Measurements from ENCODE around the gene RAB33B. TPM values are rescaled to one million over a fixed set of nuclear protein-coding genes. Genes with fewer than 3 reads are reported as not detected.

The RAB33B gene
- polyA plus RNA-seq, 1 donor (not counting 4 experiments of a cell fraction or from before 2014, with no cell fraction given) = 4.4 TPM

GRCh38 chr4:139484783-139485311 is 30.9 kb downstream of the RAB33B start:
- H3K9ac ChIP-seq (ENCODE audit: control insufficient read depth, extremely low read depth, insufficient read depth, low read length) = no peak overlapping the region
- H3K4me3 ChIP-seq (ENCODE audit: control insufficient read depth in 2 of 3, extremely low read depth in 1 of 3, insufficient read depth in 2 of 3, low read depth in 1 of 3, low read length in 3 of 3) = no peak overlapping the region
- dilution Hi-C loops (cut with MboI; ENCODE audit: extremely low pct_ligation_motif_present, low sequenced_read_pairs) = no loop called here
- no peaks in the 10 kb centered on the region for H3K9me3 ChIP-seq (ENCODE audit: control insufficient read depth, low read depth, low read length)
- H2AFZ ChIP-seq (ENCODE audit: control insufficient read depth, low read length) = no peak overlapping the region
- no peak overlapping the region for H3K27ac ChIP-seq (ENCODE audit: control insufficient read depth, insufficient read depth, low read length)
- H3K9me1 ChIP-seq (ENCODE audit: control insufficient read depth, extremely low read depth, insufficient read depth, low read length) = no peaks in the 10 kb centered on the region
- no peaks in the 10 kb centered on the region for H3K79me2 ChIP-seq (ENCODE audit: control insufficient read depth, insufficient read depth, low read length)
- H3K27me3 ChIP-seq (ENCODE audit: control insufficient read depth, extremely low read depth, insufficient read depth, low read length) = no peaks in the 10 kb centered on the region
- no peak for DNase-seq (ENCODE audit: low read depth, low spot score)
- no peak for FAIRE-seq
- no peaks in the 10 kb centered on the region for H3K36me3 ChIP-seq (ENCODE audit: control insufficient read depth in 2 of 2, extremely low read depth in 1 of 2, insufficient read depth in 2 of 2, low read length in 2 of 2)
- no peak overlapping the region for H3K4me2 ChIP-seq (ENCODE audit: control insufficient read depth, extremely low read depth, insufficient read depth, low read depth, low read length)
- no peaks in the 10 kb centered on the region for H3K4me1 ChIP-seq (ENCODE audit: control insufficient read depth, extremely low read depth, insufficient read depth, low read length)
- H4K20me1 ChIP-seq (ENCODE audit: control insufficient read depth, extremely low read depth, insufficient read depth, low read length) = no peaks in the 10 kb centered on the region
- TF ChIP-seq, protein P1, sequence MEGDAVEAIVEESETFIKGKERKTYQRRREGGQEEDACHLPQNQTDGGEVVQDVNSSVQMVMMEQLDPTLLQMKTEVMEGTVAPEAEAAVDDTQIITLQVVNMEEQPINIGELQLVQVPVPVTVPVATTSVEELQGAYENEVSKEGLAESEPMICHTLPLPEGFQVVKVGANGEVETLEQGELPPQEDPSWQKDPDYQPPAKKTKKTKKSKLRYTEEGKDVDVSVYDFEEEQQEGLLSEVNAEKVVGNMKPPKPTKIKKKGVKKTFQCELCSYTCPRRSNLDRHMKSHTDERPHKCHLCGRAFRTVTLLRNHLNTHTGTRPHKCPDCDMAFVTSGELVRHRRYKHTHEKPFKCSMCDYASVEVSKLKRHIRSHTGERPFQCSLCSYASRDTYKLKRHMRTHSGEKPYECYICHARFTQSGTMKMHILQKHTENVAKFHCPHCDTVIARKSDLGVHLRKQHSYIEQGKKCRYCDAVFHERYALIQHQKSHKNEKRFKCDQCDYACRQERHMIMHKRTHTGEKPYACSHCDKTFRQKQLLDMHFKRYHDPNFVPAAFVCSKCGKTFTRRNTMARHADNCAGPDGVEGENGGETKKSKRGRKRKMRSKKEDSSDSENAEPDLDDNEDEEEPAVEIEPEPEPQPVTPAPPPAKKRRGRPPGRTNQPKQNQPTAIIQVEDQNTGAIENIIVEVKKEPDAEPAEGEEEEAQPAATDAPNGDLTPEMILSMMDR (optimal IDR thresholded peaks at IDR 0.05 in 1 of 3, IDR thresholded peaks at IDR 0.05 in 1 of 3, conservative IDR thresholded peaks at IDR 0.05 in 1 of 3; ENCODE audit: extremely low read depth in 1 of 3, insufficient read depth in 2 of 3, low read length in 3 of 3) = no peak
- TF ChIP-seq EZH2 (IDR thresholded peaks at IDR 0.05; ENCODE audit: low read length) = no peak

- TF ChIP-seq EZH2 (IDR thresholded peaks at IDR 0.05; ENCODE audit: low read length) = no peak
- TF ChIP-seq, protein P1 (optimal IDR thresholded peaks at IDR 0.05 in 1 of 3, IDR thresholded peaks at IDR 0.05 in 1 of 3, conservative IDR thresholded peaks at IDR 0.05 in 1 of 3; ENCODE audit: extremely low read depth in 1 of 3, insufficient read depth in 2 of 3, low read length in 3 of 3) = no peak
- H3K9me3 ChIP-seq (ENCODE audit: control insufficient read depth, low read depth, low read length) = no peaks in the 10 kb centered on the region
- no peaks in the 10 kb centered on the region for H3K4me1 ChIP-seq (ENCODE audit: control insufficient read depth, extremely low read depth, insufficient read depth, low read length)
- dilution Hi-C loops (cut with MboI; ENCODE audit: extremely low pct_ligation_motif_present, low sequenced_read_pairs) = no loop called here
- H3K4me3 ChIP-seq (ENCODE audit: control insufficient read depth in 2 of 3, extremely low read depth in 1 of 3, insufficient read depth in 2 of 3, low read depth in 1 of 3, low read length in 3 of 3) = no peak overlapping the region
- no peak overlapping the region for H3K9ac ChIP-seq (ENCODE audit: control insufficient read depth, extremely low read depth, insufficient read depth, low read length)
- H2AFZ ChIP-seq (ENCODE audit: control insufficient read depth, low read length) = no peak overlapping the region
- no peaks in the 10 kb centered on the region for H4K20me1 ChIP-seq (ENCODE audit: control insufficient read depth, extremely low read depth, insufficient read depth, low read length)
- no peak overlapping the region for H3K27ac ChIP-seq (ENCODE audit: control insufficient read depth, insufficient read depth, low read length)
- DNase-seq (ENCODE audit: low read depth, low spot score) (no peak), FAIRE-seq (no peak)
- H3K27me3 ChIP-seq (ENCODE audit: control insufficient read depth, extremely low read depth, insufficient read depth, low read length) = no peaks in the 10 kb centered on the region
- no peaks in the 10 kb centered on the region for H3K36me3 ChIP-seq (ENCODE audit: control insufficient read depth in 2 of 2, extremely low read depth in 1 of 2, insufficient read depth in 2 of 2, low read length in 2 of 2)
- H3K79me2 ChIP-seq (ENCODE audit: control insufficient read depth, insufficient read depth, low read length) = no peaks in the 10 kb centered on the region
- H3K9me1 ChIP-seq (ENCODE audit: control insufficient read depth, extremely low read depth, insufficient read depth, low read length) = no peaks in the 10 kb centered on the region
- H3K4me2 ChIP-seq (ENCODE audit: control insufficient read depth, extremely low read depth, insufficient read depth, low read depth, low read length) = no peak overlapping the region
Observed at GRCh38 chr4:139488442-139488841, 34.5 kb downstream of the RAB33B start.

All from keratinocyte (primary cell).